ENCODE data around the gene SORBS2.

Gene SORBS2

GRCh38 chr4:185830263-185830994 lies 18.4 kb upstream of the SORBS2 start:
- no peaks in the 10 kb centered on the region for H4K20me1 ChIP-seq (ENCODE audit: insufficient read depth, low read length)
- H3K4me2 ChIP-seq (ENCODE audit: low read length): no peak overlapping the region
- H3K9ac ChIP-seq (ENCODE audit: low read length): no peak overlapping the region
- no peak for TF ChIP-seq EZH2phosphoT487 (IDR thresholded peaks at IDR 0.05; ENCODE audit: low read depth)
- H3K4me1 ChIP-seq (ENCODE audit: low read length): no peaks in the 10 kb centered on the region
- no peaks in the 10 kb centered on the region for H3K27me3 ChIP-seq (ENCODE audit: low read depth, low read length)
- H3K79me2 ChIP-seq (ENCODE audit: low read length): no peaks in the 10 kb centered on the region
- H3K4me3 ChIP-seq (ENCODE audit: low read length): no peak overlapping the region
- no peaks in the 10 kb centered on the region for H3K9me3 ChIP-seq (ENCODE audit: insufficient read depth, low read length)
- no peak overlapping the region for H2AFZ ChIP-seq (ENCODE audit: low read depth, low read length)
- no peak overlapping the region for H3K27ac ChIP-seq (ENCODE audit: low read length)
- no peaks in the 10 kb centered on the region for H3K36me3 ChIP-seq (replicated peaks; ENCODE audit: low read depth, low read length)

- Histone ChIP-seq H3K4me3 (ENCODE audit: low read length) (no peak overlapping the region), H4K20me1 (ENCODE audit: insufficient read depth, low read length) (no peaks in the 10 kb centered on the region), H3K9me3 (ENCODE audit: insufficient read depth, low read length) (no peaks in the 10 kb centered on the region), H3K9ac (ENCODE audit: low read length) (no peak overlapping the region), H3K27ac (ENCODE audit: low read length) (no peak overlapping the region), H3K27me3 (ENCODE audit: low read depth, low read length) (no peaks in the 10 kb centered on the region), H3K79me2 (ENCODE audit: low read length) (no peaks in the 10 kb centered on the region), H2AFZ (ENCODE audit: low read depth, low read length) (no peak overlapping the region), H3K4me1 (ENCODE audit: low read length) (no peaks in the 10 kb centered on the region), H3K36me3 (replicated peaks; ENCODE audit: low read depth, low read length) (no peaks in the 10 kb centered on the region), H3K4me2 (ENCODE audit: low read length) (no peak overlapping the region)
- TF ChIP-seq CTCF (IDR thresholded peaks at IDR 0.05; ENCODE audit: low read depth, low read length) (no peak), EZH2phosphoT487 (IDR thresholded peaks at IDR 0.05; ENCODE audit: low read depth) (no peak)
These were observed 14.4 kb upstream of the SORBS2 start for GRCh38 chr4:185826381-185826780.

GRCh38 chr4:185825737-185826136 lies 13.7 kb upstream of the SORBS2 start:
- no peak for TF ChIP-seq CTCF (IDR thresholded peaks at IDR 0.05; ENCODE audit: low read depth, low read length)
- Histone ChIP-seq H3K79me2 (ENCODE audit: low read length) (no peaks in the 10 kb centered on the region), H3K4me3 (ENCODE audit: low read length) (no peak overlapping the region), H3K27me3 (ENCODE audit: low read depth, low read length) (no peaks in the 10 kb centered on the region), H3K9me3 (ENCODE audit: insufficient read depth, low read length) (no peaks in the 10 kb centered on the region), H2AFZ (ENCODE audit: low read depth, low read length) (no peak overlapping the region), H3K9ac (ENCODE audit: low read length) (no peak overlapping the region), H4K20me1 (ENCODE audit: insufficient read depth, low read length) (no peaks in the 10 kb centered on the region), H3K4me1 (ENCODE audit: low read length) (no peaks in the 10 kb centered on the region), H3K36me3 (replicated peaks; ENCODE audit: low read depth, low read length) (no peaks in the 10 kb centered on the region), H3K4me2 (ENCODE audit: low read length) (no peak overlapping the region), H3K27ac (ENCODE audit: low read length) (no peak overlapping the region)

GRCh38 chr4:185822791-185823190 lies 10.8 kb upstream of the SORBS2 start:
- no peak overlapping the region for H3K4me3 ChIP-seq (ENCODE audit: low read length)
- no peaks in the 10 kb centered on the region for H3K4me1 ChIP-seq (ENCODE audit: low read length)
- no peaks in the 10 kb centered on the region for H4K20me1 ChIP-seq (ENCODE audit: insufficient read depth, low read length)
- H3K79me2 ChIP-seq (ENCODE audit: low read length): no peaks in the 10 kb centered on the region
- no peaks in the 10 kb centered on the region for H3K9me3 ChIP-seq (ENCODE audit: insufficient read depth, low read length)
- no peaks in the 10 kb centered on the region for H3K36me3 ChIP-seq (replicated peaks; ENCODE audit: low read depth, low read length)
- no peaks in the 10 kb centered on the region for H3K27me3 ChIP-seq (ENCODE audit: low read depth, low read length)
- no peak overlapping the region for H3K27ac ChIP-seq (ENCODE audit: low read length)
- H3K4me2 ChIP-seq (ENCODE audit: low read length): no peak overlapping the region
- no peak for TF ChIP-seq CTCF (IDR thresholded peaks at IDR 0.05; ENCODE audit: low read depth, low read length)
- H3K9ac ChIP-seq (ENCODE audit: low read length): no peak overlapping the region
- H2AFZ ChIP-seq (ENCODE audit: low read depth, low read length): no peak overlapping the region
